GM12872 (cell line): ENCODE results near the gene GVQW3.

ENCODE experiments used
- TF ChIP-seq, protein P1 (sequence below): IDR thresholded peaks from 3 replicates; pipeline ENCODE4 v1.5.1; 2011; ENCODE audit warnings: low read depth, mild to moderate bottlenecking, low read length, moderate library complexity; ENCODE audit not compliant: insufficient read depth

The GVQW3 gene

DNA sequence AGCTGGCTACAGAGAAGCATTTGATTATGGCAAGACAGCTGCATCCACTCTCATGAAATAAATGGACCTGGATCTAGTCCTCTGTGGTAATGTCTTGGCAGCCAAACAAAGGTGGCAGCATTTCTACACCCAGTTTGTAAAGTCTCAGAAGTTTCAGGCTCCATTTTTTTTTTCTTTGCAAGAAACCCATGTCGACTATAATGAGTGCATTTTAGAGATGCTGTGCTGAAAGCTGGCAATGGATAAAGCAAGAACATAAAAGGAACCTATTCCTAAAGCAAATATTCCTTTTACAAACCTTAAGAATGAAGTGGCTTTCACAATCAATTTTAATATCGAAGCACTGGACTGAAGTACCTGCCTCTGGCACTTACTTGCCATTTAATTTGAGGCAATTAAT, 33.7 kb upstream of the GVQW3 start:
- TF ChIP-seq, protein P1, sequence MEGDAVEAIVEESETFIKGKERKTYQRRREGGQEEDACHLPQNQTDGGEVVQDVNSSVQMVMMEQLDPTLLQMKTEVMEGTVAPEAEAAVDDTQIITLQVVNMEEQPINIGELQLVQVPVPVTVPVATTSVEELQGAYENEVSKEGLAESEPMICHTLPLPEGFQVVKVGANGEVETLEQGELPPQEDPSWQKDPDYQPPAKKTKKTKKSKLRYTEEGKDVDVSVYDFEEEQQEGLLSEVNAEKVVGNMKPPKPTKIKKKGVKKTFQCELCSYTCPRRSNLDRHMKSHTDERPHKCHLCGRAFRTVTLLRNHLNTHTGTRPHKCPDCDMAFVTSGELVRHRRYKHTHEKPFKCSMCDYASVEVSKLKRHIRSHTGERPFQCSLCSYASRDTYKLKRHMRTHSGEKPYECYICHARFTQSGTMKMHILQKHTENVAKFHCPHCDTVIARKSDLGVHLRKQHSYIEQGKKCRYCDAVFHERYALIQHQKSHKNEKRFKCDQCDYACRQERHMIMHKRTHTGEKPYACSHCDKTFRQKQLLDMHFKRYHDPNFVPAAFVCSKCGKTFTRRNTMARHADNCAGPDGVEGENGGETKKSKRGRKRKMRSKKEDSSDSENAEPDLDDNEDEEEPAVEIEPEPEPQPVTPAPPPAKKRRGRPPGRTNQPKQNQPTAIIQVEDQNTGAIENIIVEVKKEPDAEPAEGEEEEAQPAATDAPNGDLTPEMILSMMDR = no peak

DNA sequence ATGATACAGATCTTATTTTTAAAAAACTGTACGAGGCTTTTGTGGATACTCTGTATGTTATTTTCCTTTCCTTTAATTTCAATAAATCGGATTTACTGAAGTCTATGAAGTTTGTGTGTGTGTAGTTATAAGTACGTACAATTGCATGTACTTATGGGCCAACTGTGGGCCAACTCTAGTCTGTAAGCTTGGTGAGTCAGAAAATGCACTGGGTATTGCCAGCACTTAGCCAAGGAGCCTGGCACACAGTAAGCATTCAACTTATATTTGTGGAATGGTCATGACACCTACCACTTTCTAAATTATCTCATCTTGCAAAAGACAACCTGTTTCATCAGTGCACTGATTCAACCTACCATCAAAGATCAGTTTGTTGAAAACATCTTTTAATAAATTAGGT, 32.8 kb upstream of the GVQW3 start:
- TF ChIP-seq, protein P1 = no peak

DNA sequence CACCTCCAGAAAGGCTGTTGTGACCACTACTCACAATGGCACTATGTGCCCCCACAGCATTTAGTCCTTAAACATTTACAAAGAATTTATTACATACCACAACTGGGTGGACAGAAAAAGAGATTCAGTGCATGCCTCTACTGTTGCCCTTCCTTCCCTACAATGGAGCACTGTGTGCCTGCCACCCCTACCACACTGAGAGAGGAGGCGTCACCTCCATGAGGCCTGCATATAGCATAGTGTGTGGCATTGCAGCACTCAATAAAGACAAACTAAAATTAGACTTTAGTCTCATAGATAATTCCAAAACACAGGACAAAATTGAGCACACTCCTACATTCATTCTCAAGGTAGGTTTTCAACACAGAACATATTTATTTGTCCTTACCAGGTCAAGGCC, 26.0 kb upstream of the GVQW3 start:
- TF ChIP-seq, protein P1 = no peak

DNA sequence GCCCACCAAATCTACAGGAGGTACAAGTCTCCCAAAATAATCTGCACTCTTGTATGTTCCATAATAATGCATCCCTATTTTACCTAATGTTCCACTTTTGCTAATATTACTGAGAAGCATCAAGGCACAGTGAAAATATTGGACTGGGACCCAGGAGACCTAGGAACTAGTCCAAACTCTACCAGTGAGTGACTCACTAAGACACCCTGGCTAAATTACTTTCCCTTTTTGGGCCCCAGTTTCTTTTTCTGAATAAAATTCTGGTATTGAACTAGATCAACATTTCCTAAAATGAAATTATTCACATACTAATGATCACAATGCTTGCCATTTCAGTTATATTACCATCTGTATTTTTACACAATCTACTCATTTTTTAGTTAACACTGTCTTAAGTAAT, 19.7 kb upstream of the GVQW3 start:
- TF ChIP-seq, protein P1 = no peak

DNA sequence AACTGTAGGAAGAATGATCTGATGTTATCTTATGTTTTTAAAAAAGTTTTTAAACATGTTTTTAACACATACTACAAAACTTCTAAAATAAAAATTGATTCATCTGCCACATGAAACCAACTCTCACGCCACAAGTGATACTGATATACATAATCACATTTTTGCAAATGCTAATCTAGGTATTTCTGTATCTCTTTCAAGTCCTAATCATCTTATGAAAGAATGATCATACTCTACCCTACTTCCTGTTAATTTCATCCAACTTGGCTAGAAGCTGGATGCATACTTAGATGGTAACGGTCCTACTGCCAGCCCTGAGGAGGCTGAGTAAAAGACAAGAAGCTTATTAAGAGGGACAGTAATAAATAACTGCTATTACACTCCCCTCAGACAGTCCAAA, 19.3 kb upstream of the GVQW3 start:
- TF ChIP-seq, protein P1 = no peak

DNA sequence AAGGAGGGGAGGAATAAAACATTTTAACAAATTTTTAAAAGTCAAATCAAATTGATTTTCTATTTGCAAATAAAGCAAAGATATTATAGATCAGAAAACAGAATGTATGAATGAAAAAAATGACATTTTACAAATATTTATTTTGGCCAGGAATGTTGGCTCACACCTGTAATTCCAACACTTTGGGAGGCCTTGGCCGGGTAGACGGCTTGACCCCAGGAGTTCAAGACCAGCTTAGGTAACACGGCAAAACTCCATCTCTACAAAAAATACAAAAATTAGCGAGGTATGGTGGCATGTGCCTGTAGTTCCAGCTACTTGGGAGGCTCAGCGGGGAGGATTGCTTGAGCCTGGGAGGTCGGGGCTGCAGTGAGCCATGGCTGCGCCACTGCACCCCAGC, 18.4 kb upstream of the GVQW3 start:
- TF ChIP-seq, protein P1 = no peak

DNA sequence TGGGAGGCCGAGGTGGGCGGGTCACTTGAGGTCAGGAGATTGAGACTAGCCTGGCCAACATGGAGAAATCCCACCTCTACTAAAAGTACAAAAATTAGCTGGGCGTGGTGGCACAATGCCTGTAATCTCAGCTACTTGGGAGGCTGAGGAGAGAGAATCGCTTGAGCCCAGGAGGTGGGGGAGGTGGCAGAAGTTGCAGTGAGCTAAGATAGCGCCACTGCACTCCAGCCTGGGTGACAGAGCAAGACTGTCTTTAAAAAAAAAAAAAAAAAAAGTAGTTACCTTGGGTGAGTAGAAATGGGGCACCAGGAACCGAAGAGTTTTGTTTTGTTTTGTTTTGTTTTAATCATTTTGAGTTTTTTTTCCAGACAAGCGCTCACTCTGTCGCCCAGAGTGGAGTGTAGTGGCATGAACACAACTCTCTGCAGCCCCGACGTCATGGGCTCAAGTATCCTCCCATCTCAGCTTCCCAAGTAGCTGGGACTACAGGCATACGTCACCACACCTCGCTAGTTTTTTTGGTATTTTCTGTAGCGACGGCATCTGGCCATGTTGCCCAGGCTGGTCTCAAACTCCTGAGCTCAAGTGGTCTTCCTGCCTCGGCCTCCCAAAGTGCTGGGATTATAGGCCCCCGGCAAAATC, 16.0 kb upstream of the GVQW3 start:
- TF ChIP-seq, protein P1 = no peak
